Limb (tissue), 2 donors: ENCODE measurements around the gene FAM83D.

ENCODE experiments used
- DNase-seq, 2 donors: peaks; one replicate each; pipeline ENCODE4 v3.0.0-alpha.2; 2016; ENCODE audit errors: extremely low spot score in 2 of 2

The FAM83D gene

GRCh38 chr20:38926142-38926933, at the start of gene FAM83D:
Gene FAM83D, plus strand, starts transcription at chr20:38926417. Its CDS starts 26 bp downstream, at chr20:38926443.
- peak; percentile 96 for DNase-seq

GRCh38 chr20:38877483-38877882, 48.7 kb upstream of the FAM83D start:
- no peak for DNase-seq

GRCh38 chr20:38878866-38879265, 47.4 kb upstream of the FAM83D start:
- DNase-seq: peak; percentile 18 to 58

GRCh38 chr20:38880952-38881735, 45.1 kb upstream of the FAM83D start:
- no peak for DNase-seq

- DNase-seq: no peak
Measured at GRCh38 chr20:38881806-38882440, 44.3 kb upstream of the FAM83D start.

- no peak for DNase-seq
Measured at GRCh38 chr20:38882600-38882999, 43.6 kb upstream of the FAM83D start.

GRCh38 chr20:38883081-38883980, 42.9 kb upstream of the FAM83D start:
- peak in 1 of 2 donors; percentile 37 for DNase-seq

- no peak for DNase-seq
Measured at GRCh38 chr20:38883981-38884733, 42.1 kb upstream of the FAM83D start.

- no peak for DNase-seq
Measured at GRCh38 chr20:38885357-38885756, 40.9 kb upstream of the FAM83D start.

GRCh38 chr20:38888059-38888831, 38.0 kb upstream of the FAM83D start:
- no peak for DNase-seq

GRCh38 chr20:38889050-38889449, 37.2 kb upstream of the FAM83D start:
- no peak for DNase-seq

GRCh38 chr20:38889792-38890496, 36.3 kb upstream of the FAM83D start:
- no peak for DNase-seq

GRCh38 chr20:38890497-38890818, 35.8 kb upstream of the FAM83D start:
- no peak for DNase-seq

GRCh38 chr20:38892091-38892981, 33.9 kb upstream of the FAM83D start:
- no peak for DNase-seq

- no peak for DNase-seq
Measured at GRCh38 chr20:38893056-38893564, 33.1 kb upstream of the FAM83D start.

GRCh38 chr20:38893565-38894090, 32.6 kb upstream of the FAM83D start:
- peak; percentile 41 to 80 for DNase-seq

GRCh38 chr20:38894091-38894847, 31.9 kb upstream of the FAM83D start:
- DNase-seq: no peak
